K562 (cell line): Measurements from ENCODE around the gene AMBRA1. TPM values are rescaled to one million over a fixed set of nuclear protein-coding genes. Genes with fewer than 3 reads are reported as not detected.
A peak's percentile ranks its signal among the peaks of the same experiment; 100 is the strongest.

Experiments
- ASH1L ChIP-seq: fragments of 450-650 bp; IDR thresholded peaks from 2 replicates; pipeline ENCODE4 v1.6.1; 2018; ENCODE audit warnings: borderline replicate concordance, mild to moderate bottlenecking, low read depth; ENCODE audit not compliant: partially characterized antibody
- CBFB ChIP-seq: sonication (generic); formaldehyde crosslinking; IDR thresholded peaks from 2 replicates; pipeline ENCODE4 v1.4.0; 2020; ENCODE audit warnings: mild to moderate bottlenecking, missing genetic modification reagents
- MECOM ChIP-seq: fragments of 250-450 bp; sonication (Bioruptor Pico); IDR thresholded peaks from 2 replicates; pipeline ENCODE4 v1.8.0; 2022; ENCODE audit warnings: inconsistent platforms
- RAD21 ChIP-seq, 2 experiments: fragments of 250-450 bp in 1 of 2; fragments of 450-650 bp in 1 of 2; sonication (Bioruptor Pico) in 1 of 2; formaldehyde crosslinking in 1 of 2; IDR thresholded peaks in 1 of 2; conservative IDR thresholded peaks in 1 of 2; 2 replicates each; pipeline versions ENCODE4 v1.4.0 to v1.8.0; 2020 to 2022; ENCODE audit warnings: mild to moderate bottlenecking in 2 of 2, moderate library complexity in 1 of 2
- RFX1 ChIP-seq: fragments of 450-650 bp; IDR thresholded peaks from 2 replicates; pipeline ENCODE4 v1.6.1; 2016; ENCODE audit warnings: mild to moderate bottlenecking, moderate library complexity
- SMC3 ChIP-seq: conservative IDR thresholded peaks from 2 replicates; pipeline ENCODE4 v1.6.1; 2011; ENCODE audit warnings: low read depth, low read length, improper control_type of control experiment; ENCODE audit not compliant: insufficient read depth
- TGIF2 ChIP-seq: sonication (generic); formaldehyde crosslinking; IDR thresholded peaks from 2 replicates; pipeline ENCODE4 v1.8.1; 2022; ENCODE audit warnings: mild to moderate bottlenecking, missing genetic modification reagents, moderate library complexity
- ZNF263 ChIP-seq: sonication (generic); formaldehyde crosslinking; IDR thresholded peaks from 2 replicates; pipeline ENCODE4 v1.8.0; 2022; ENCODE audit warnings: mild to moderate bottlenecking, missing genetic modification reagents, borderline replicate concordance
- ZNF76 ChIP-seq: fragments of 250-450 bp; sonication (Bioruptor Pico); IDR thresholded peaks from 2 replicates; pipeline ENCODE4 v1.4.0; 2020; ENCODE audit warnings: mild to moderate bottlenecking, moderate library complexity, borderline replicate concordance
- polyA plus RNA-seq, 8 experiments: library from polyadenylated mRNA; depleted of rRNA in 4 of 8; stranded (reverse) in 5 of 8; unstranded in 3 of 8; fragments of >200 nt; fragmentation: Nextera tagmentation in 2 of 8; fragmentation: Illumina TruSeq in 1 of 8; extraction: Ambion mirVana in 2 of 8; extraction: Trizol in 1 of 8; gene quantifications; 2 replicates each; pipeline versions ENCODE4 v1.2.1 to v1.2.3, GENCODE V29; 2011 to 2014; ENCODE audit warnings: inconsistent platforms in 1 of 8, missing spikeins in 1 of 8
- total RNA-seq, 7 experiments: library from RNA; depleted of rRNA in 6 of 7; stranded (reverse); fragments of >200 nt in 6 of 7; fragmentation: Illumina TruSeq in 2 of 7; extraction: Trizol in 2 of 7; gene quantifications; 2 replicates each; pipeline versions ENCODE4 v1.2.1 to v1.2.3, GENCODE V29; 2011 to 2021; ENCODE audit warnings: low replicate concordance in 1 of 7
- TF ChIP-seq, protein P1 (sequence below), 2 experiments: IDR thresholded peaks; 2 replicates each; pipeline ENCODE4 v1.6.1; 2012; ENCODE audit warnings: improper control_type of control experiment in 2 of 2, low read depth in 2 of 2, low read length in 2 of 2, borderline replicate concordance in 1 of 2

AMBRA1 gene
- total and polyA plus RNA-seq, 9 of the 15 experiments (the other 6 are each of a cell fraction or from before 2014, with no cell fraction given): 0.15 to 24.5 (median 13.0) TPM

DNA sequence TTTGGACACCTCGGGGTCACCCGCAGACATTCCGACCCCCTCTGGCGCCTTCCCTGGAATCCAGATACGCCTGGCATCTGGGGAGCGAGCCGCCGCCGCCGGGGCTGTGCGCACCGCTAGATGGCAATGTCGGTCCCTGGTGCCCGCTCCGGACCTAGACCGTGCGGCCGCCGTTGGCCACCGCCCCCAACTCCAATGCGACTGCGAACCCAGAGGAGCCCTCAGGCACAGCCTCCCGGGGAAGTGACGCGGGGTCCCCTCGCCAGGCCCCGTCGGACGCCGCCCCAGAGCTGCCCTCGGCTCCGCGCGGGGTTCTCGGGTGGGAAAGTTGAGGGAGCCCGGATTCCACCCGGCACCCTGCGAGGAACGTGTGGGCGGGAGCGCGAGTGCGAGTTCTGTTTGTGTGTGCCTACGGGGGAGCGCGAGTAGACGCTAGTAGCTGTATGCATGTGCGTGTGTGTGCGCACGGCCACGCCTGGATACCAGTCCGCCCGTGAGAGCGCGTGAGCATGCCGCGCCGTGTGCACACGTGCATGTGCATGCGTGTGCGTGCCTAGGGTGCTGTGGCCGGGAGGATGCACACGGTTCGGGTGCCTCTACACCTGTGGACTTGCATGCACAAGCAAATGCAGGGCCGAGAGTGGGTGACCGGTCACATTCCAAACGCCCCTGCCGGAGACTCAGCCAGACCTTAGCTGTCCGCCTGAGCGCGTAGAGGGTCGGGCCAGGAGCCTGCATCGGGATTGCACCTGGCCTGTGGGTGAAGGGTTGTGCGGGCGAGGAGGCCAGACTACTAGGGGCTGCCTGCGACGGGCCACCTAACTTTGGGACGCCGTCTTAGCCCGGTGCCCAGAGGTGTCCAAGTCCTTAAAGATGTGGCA, 204.1 kb downstream of the AMBRA1 start (continued):
- TF ChIP-seq, protein P1, sequence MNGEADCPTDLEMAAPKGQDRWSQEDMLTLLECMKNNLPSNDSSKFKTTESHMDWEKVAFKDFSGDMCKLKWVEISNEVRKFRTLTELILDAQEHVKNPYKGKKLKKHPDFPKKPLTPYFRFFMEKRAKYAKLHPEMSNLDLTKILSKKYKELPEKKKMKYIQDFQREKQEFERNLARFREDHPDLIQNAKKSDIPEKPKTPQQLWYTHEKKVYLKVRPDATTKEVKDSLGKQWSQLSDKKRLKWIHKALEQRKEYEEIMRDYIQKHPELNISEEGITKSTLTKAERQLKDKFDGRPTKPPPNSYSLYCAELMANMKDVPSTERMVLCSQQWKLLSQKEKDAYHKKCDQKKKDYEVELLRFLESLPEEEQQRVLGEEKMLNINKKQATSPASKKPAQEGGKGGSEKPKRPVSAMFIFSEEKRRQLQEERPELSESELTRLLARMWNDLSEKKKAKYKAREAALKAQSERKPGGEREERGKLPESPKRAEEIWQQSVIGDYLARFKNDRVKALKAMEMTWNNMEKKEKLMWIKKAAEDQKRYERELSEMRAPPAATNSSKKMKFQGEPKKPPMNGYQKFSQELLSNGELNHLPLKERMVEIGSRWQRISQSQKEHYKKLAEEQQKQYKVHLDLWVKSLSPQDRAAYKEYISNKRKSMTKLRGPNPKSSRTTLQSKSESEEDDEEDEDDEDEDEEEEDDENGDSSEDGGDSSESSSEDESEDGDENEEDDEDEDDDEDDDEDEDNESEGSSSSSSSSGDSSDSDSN (IDR thresholded peaks at IDR 0.05; ENCODE audit: borderline replicate concordance in 1 of 2, low read depth in 2 of 2, low read length in 2 of 2): 0 out of 4 replicates have a peak, but pooled peaks of 1 of the 2 experiments have one; percentile 67
- TF ChIP-seq ZNF263 (CRISPR knock-in tag) (0 out of 2 replicates have a peak, but pooled peaks have one; percentile 17), ASH1L (no peak), TGIF2 (CRISPR knock-in tag) (no peak), CBFB (0 out of 2 replicates have a peak, but pooled peaks have one; percentile 74), ZNF76 (CRISPR knock-in tag) (no peak), SMC3 (peak; percentile 69), MECOM (no peak), RAD21 (CRISPR knock-in tag; conservative IDR thresholded peaks at IDR 0.05 in 1 of 2, IDR thresholded peaks at IDR 0.05 in 1 of 2) (peak; percentile 69 to 83), RFX1 (no peak)
